Stimulated activated CD4-positive, alpha-beta T cell treated with anti-CD3 and anti-CD28 coated beads, Interleukin-12 subunit alpha, Interleukin-12 subunit beta, amount 100 ng/mL, for 24 hours (primary cell): ENCODE data around the gene AXL.
A peak's percentile ranks its signal among the peaks of the same experiment; 100 is the strongest.
"Not testable (repeated sequence)": the region's sequence is repeated elsewhere in the genome, so short reads cannot be mapped to it uniquely, and the experiment has no call there.

ENCODE experiments used
- DNase-seq, 2 experiments: peaks; one replicate each; pipeline ENCODE4 v3.0.0-alpha.2; 2020; ENCODE audit warnings: low read depth in 2 of 2

AXL gene

DNA sequence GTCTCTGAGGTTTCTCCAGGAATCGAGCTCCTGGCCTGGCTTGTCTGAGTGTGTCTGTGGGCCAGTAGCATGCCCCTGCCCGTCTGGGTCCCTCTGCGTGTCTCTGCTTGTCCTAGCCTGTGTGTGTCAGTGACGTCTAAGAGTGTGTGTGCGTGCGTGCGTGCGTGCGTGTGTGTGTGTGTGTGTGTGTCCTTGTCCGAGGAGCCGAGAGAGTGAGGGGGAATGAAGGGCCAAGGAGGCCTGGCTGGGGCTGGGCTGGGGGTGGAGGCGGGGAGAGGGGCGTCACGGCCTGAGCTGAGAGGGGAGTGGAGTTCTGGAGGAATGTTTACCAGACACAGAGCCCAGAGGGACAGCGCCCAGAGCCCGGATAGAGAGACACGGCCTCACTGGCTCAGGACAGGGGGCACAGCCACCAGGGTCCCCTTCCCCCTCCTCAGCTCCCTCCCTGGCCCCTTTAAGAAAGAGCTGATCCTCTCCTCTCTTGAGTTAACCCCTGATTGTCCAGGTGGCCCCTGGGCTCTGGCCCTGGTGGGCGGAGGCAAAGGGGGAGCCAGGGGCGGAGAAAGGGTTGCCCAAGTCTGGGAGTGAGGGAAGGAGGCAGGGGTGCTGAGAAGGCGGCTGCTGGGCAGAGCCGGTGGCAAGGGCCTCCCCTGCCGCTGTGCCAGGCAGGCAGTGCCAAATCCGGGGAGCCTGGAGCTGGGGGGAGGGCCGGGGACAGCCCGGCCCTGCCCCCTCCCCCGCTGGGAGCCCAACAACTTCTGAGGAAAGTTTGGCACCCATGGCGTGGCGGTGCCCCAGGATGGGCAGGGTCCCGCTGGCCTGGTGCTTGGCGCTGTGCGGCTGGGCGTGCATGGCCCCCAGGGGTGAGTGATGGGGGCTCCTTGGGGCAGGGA, at the start of gene AXL:
Gene AXL (plus strand): TSS at position 609 of the 893 bp plus-strand sequence. CDS start 170 bp downstream, at position 779.
- no peak for DNase-seq

- no peak for DNase-seq
Observed at GRCh38 chr19:41172297-41173164, 46.5 kb upstream of the AXL start.

DNA sequence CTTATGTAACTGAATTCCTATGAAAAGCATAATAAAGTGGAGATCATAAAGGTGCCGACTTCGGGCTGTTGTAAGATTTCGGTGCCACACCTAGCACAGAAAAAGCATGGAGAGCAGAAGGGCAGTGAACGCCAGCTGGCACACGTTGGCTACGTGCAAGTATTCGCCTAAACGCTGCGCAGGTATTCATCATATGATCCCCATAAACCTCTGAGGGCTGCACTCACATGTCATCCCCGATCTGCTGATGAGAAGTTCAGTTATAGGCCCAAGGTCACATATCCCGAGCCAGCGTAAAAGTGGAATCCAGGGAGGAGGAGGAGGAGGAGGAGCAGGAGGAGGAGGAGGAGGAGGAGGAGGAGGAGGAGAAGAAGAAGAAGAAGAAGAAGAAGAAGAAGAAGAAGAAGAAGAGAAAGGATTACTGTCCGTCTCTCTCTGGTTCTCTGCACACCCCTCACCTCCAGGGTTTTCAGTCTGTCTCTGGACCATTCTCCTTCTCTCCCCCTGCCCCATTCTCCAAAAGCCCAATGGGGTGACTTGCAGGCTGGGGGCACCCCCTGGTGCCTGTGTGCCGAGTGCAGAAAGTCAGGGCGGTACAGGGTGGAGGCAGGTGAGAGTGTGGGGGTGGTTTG, 44.6 kb upstream of the AXL start:
- DNase-seq, result no peak

- peak; percentile 11 to 19 for DNase-seq
Observed at GRCh38 chr19:41175801-41176777, 42.9 kb upstream of the AXL start.

GRCh38 chr19:41180173-41180572, 38.9 kb upstream of the AXL start:
- not testable (repeated sequence) for DNase-seq

DNA sequence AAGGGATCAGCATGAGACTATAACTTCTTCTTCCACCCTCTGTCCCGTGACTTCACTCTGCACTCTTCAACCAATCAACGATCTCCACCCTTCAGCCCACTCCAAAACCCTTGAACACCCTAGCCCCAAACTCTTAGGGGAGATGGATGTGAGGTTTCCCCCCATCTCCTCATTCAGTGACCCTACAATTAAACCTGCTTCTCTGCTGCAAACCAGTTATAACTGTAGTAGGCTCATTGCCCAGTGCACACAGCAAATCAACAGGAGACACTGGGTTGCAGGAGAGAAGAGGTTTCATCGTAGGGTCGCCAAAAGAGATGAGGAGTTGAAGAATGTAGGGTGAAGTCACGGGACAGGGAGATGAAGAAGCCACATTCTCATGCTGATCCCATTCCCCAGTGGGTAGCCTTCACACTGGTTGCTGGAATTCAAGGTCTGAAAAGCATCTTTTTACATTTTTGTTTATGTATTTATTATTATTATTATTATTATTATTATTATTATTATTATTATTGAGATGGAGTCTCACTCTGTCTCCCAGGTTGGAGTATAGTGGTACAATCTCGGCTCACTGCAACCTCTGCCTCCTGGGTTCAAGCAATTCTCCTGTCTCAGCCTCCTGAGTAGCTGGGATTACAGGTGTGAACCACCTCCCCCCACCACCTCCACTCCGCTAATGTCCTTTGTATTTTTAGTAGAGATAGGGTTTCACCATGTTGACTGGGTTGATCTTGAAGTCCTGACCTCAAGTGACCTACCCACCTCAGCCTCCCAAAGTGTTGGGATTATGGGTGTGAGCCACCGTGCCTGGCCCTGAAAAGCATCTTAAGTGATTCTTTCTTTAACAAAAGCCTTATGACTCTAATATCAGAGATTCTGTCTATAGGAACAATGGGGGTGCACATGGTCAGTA, 31.8 kb upstream of the AXL start:
- DNase-seq, result no peak

GRCh38 chr19:41187884-41188279, 31.1 kb upstream of the AXL start:
- no peak for DNase-seq

DNA sequence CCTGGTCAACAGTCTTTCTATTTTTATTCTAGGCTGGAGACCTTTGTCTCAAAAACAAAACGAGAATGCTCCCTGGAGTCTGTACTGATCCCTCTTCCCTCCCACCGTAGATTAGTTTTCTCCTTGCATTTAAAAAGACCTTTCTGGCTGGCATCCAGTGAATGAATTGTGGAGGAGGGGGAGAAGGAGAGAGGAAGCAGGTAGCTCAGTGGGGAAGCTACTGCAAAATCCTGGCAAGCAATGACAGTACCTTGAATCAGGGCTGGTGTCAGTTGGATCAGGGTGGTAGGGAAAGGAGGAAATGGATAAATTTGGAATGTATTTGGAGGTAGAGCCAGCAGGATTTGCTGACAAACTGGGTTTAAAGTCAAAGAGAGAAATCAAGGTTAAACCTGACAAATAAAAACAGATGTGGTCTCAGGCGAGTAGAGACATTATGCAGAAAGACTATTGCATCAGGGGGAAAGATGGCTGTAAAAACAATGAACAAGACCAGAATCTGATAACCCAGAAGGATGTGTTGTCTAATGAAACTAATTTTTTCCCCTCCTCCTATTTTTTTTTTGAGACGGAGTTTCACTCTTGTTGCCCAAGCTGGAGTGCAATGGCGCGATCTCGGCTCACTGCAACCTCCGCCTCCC, 29.5 kb upstream of the AXL start:
- DNase-seq, result no peak

DNA sequence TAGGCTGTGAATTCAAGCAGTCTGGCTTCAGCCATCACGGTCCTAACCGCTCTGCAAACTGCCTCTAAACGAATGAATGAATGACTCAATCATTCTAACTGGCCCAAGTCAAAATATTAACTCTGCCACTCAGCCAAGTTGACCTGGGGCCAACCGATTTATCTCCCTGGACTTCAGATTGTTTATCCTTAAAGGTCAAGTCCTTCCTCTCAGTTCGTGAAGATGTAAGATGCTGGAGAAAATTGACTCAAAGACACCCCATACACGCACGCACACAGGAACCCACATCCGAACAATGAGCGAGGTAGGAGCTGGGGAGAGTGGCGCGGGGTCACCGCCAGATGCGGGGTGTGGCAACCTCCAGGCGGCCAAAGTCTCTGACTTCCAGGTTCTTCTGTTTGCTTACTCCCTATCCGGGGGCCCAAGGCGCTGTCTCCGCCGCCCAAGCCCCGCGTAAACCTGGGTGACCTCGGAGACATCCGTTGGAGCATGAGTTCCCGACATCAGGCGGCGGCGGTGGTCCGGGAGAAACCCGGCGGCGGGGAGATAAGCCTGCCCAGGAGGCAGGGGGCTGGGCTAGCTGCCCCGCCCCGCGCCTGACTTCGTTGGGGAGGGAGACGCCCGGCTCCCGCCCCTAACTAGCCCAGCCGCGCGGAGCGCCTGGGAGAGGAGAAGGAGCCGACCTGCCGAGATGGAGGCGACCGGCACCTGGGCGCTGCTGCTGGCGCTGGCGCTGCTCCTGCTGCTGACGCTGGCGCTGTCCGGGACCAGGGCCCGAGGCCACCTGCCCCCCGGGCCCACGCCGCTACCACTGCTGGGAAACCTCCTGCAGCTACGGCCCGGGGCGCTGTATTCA, 26.2 kb upstream of the AXL start, which contains the start of gene CYP2S1:
Gene CYP2S1 (plus strand): TSS at position 646 of the 856 bp plus-strand sequence. CDS start 46 bp downstream, at position 692.
- DNase-seq, result no peak

- DNase-seq, result no peak
Observed at GRCh38 chr19:41193430-41194156, 25.4 kb upstream of the AXL start.

GRCh38 chr19:41194157-41194552, 24.9 kb upstream of the AXL start:
- DNase-seq, result no peak

DNA sequence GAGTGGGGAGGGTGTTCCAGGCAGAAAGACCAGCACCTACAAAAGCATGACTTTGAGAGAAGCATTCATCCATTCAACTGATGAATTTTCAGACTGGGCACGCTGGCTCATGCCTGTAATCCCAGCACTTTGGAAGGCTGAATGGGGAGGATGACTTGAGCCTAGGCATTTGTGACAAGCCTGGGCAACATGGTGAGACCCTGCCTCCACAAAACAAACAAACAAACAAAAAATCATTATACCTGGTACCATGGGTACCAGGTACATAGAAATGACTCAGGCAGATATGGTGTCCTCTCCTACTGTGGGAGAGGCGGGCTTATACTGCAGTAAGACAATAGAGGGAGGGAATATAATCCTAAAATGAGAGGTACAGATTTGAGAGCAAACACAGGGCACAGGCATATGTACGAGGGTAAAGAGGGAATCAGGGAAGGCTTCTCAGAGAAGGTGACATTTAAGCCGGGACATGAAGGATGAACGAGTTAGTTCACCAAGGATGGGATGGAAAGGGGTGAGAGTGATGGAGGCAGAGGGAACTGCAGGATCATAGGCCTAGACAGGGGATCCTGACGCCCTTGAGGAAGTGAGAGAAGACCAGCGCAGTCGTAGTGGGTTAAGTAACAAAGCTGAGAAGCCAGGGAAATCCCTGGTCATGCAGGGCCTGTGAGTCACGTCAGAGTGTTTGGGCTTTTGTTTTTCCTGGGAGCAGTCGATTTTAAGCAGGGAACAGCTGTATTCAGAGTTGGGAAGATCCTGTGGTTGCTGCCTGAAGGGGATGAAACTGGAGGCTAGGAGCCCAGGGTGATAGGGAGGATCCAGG, 23.1 kb upstream of the AXL start:
- no peak for DNase-seq

DNA sequence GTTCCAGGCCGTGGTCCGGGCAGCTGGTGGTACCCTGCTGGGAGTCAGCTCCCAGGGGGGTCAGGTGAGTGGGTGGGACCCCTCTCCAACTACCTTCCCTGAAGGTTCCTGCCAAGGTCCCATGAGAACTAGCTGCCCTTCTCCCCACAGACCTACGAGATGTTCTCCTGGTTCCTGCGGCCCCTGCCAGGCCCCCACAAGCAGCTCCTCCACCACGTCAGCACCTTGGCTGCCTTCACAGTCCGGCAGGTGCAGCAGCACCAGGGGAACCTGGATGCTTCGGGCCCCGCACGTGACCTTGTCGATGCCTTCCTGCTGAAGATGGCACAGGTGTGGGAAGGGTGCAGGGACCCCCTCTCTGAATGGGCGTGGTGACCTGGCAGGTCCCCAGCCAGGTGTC, 20.5 kb upstream of the AXL start:
- DNase-seq, result no peak

GRCh38 chr19:41203371-41203770, 15.7 kb upstream of the AXL start:
- no peak for DNase-seq

DNA sequence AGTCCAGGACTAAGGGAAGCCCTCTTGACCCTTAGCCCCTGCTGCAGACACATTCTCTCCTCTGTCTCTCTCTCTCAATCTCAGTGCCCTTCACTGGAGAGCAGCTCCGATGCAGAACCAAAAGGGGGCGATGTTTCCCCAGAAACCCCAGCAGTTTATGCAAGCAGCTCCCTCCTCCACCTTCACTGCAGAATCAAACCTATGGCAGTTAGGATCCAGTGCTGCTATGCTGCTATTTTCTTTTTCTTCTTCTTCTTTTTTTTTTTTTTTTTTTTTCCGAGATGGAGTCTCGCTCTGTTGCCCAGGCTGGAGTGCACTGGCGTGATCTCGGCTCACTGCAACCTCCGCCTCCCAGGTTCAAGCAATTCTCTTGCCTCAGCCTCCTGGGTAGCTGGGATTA, 14.7 kb upstream of the AXL start:
- DNase-seq, result peak; percentile 56 to 75

GRCh38 chr19:41205995-41206394, 13.0 kb upstream of the AXL start:
- DNase-seq, result no peak

DNA sequence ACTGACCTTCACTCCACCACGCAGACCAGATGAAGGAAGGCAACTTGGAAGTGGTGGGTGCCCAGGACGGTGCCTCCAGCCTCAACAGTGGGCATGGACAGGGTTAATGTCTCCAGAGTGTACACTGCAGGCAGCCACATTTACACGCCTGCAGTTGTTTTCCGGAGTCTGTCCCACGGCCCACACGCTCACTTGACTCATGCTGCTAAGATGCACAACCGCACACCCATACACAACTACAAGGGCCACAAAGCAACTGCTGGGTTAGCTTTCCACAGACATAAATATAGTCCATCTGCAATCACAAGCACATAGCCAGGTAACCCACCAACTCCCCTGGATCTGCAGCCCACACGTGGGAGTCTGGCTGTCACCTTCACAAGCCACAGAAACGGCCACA, 12.6 kb upstream of the AXL start:
- DNase-seq, result no peak
